ENCODE data around the gene OFD1. TPM values are rescaled to one million over a fixed set of nuclear protein-coding genes. Genes with fewer than 3 reads are reported as not detected.

The OFD1 gene
- polyA plus RNA-seq, 1 experiment = 14.1 TPM

- no peaks in the 10 kb centered on the region for H3K27me3 ChIP-seq (ENCODE audit: control insufficient read depth, insufficient read depth, low read length)
- no peak overlapping the region for H3K27ac ChIP-seq (ENCODE audit: low read depth, low read length)
- TF ChIP-seq CTCF (IDR thresholded peaks at IDR 0.05; ENCODE audit: low read depth, low read length) = no peak
- H3K4me3 ChIP-seq (ENCODE audit: low read depth, low read length) = no peak overlapping the region
- CTCF ChIA-PET = interaction anchor here (0.6 to 1.2 kb wide), 4 partner anchors 14 to 982 kb away, joined by 3 read pairs; no protein-coding TSS in a partner anchor
- POLR2A ChIA-PET = no interaction called here
- DNase-seq (ENCODE audit: low read depth, low spot score) = no peak
- no peaks in the 10 kb centered on the region for H3K9me3 ChIP-seq (ENCODE audit: control insufficient read depth, insufficient read depth, low read length)
Measured at GRCh38 chrX:13775837-13776236, 41.3 kb downstream of the OFD1 start.

- Histone ChIP-seq H3K9me3 (ENCODE audit: control insufficient read depth, insufficient read depth, low read length) (no peaks in the 10 kb centered on the region), H3K27me3 (ENCODE audit: control insufficient read depth, insufficient read depth, low read length) (no peaks in the 10 kb centered on the region), H3K27ac (ENCODE audit: low read depth, low read length) (no peak overlapping the region), H3K4me3 (ENCODE audit: low read depth, low read length) (no peak overlapping the region)
- CTCF ChIA-PET = interaction anchor here (0.6 to 1.2 kb wide), 4 partner anchors 15 to 983 kb away, joined by 3 read pairs; no protein-coding TSS in a partner anchor
- no peak for TF ChIP-seq CTCF (IDR thresholded peaks at IDR 0.05; ENCODE audit: low read depth, low read length)
- no peak for DNase-seq (ENCODE audit: low read depth, low spot score)
- POLR2A ChIA-PET = interaction anchor here (0.6 kb wide), 1 partner anchor 253 kb away, joined by 3 read pairs; the partner anchor contains the start of gene GEMIN8
Measured at GRCh38 chrX:13776387-13776786, 41.8 kb downstream of the OFD1 start.

- no peaks in the 10 kb centered on the region for H3K9me3 ChIP-seq (ENCODE audit: control insufficient read depth, insufficient read depth, low read length)
- CTCF ChIA-PET = no interaction called here
- no peaks in the 10 kb centered on the region for H3K27me3 ChIP-seq (ENCODE audit: control insufficient read depth, insufficient read depth, low read length)
- POLR2A ChIA-PET = no interaction called here
- no peak for TF ChIP-seq CTCF (IDR thresholded peaks at IDR 0.05; ENCODE audit: low read depth, low read length)
- DNase-seq (ENCODE audit: low read depth, low spot score) = no peak
- H3K27ac ChIP-seq (ENCODE audit: low read depth, low read length) = no peak overlapping the region
- H3K4me3 ChIP-seq (ENCODE audit: low read depth, low read length) = no peak overlapping the region
Measured at GRCh38 chrX:13778916-13779315, 44.4 kb downstream of the OFD1 start.

- CTCF ChIA-PET = no interaction called here
- POLR2A ChIA-PET = no interaction called here
- TF ChIP-seq CTCF (IDR thresholded peaks at IDR 0.05; ENCODE audit: low read depth, low read length) = no peak
- Histone ChIP-seq H3K9me3 (ENCODE audit: control insufficient read depth, insufficient read depth, low read length) (no peaks in the 10 kb centered on the region), H3K27me3 (ENCODE audit: control insufficient read depth, insufficient read depth, low read length) (no peaks in the 10 kb centered on the region), H3K4me3 (ENCODE audit: low read depth, low read length) (no peak overlapping the region), H3K27ac (ENCODE audit: low read depth, low read length) (no peak overlapping the region)
- DNase-seq (ENCODE audit: low read depth, low spot score) = no peak
Measured at GRCh38 chrX:13780868-13781427, 46.4 kb downstream of the OFD1 start.

- H3K4me3 ChIP-seq (ENCODE audit: low read depth, low read length) = no peak overlapping the region
- no peak for DNase-seq (ENCODE audit: low read depth, low spot score)
- H3K9me3 ChIP-seq (ENCODE audit: control insufficient read depth, insufficient read depth, low read length) = no peaks in the 10 kb centered on the region
- no peaks in the 10 kb centered on the region for H3K27me3 ChIP-seq (ENCODE audit: control insufficient read depth, insufficient read depth, low read length)
- no peak for TF ChIP-seq CTCF (IDR thresholded peaks at IDR 0.05; ENCODE audit: low read depth, low read length)
- H3K27ac ChIP-seq (ENCODE audit: low read depth, low read length) = no peak overlapping the region
- CTCF ChIA-PET = no interaction called here
- POLR2A ChIA-PET = no interaction called here
Measured at GRCh38 chrX:13786048-13786447, 51.5 kb downstream of the OFD1 start.

Data from AG04450 (cell line).